ENCODE results near the gene PTRH2.
A peak's percentile ranks its signal among the peaks of the same experiment; 100 is the strongest.

PTRH2 gene

DNA sequence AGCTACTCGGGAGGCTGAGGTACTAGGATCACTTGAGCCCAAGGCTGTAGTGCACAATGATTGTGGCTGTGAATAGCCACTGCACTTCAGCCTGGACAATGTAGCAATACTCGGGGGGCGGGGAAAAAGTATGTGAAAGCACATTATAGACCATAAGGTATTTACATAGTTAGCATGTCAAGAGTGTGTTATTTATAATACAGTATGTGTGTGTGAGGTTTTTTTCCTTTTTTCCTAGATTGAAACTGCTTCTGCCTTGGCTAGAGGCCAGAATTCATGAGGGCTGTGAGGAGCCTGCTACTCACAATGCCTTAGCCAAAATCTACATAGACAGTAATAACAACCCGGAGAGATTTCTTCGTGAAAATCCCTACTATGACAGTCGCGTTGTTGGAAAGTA, 30.5 kb downstream of the PTRH2 start:
- TF ChIP-seq, protein P1, sequence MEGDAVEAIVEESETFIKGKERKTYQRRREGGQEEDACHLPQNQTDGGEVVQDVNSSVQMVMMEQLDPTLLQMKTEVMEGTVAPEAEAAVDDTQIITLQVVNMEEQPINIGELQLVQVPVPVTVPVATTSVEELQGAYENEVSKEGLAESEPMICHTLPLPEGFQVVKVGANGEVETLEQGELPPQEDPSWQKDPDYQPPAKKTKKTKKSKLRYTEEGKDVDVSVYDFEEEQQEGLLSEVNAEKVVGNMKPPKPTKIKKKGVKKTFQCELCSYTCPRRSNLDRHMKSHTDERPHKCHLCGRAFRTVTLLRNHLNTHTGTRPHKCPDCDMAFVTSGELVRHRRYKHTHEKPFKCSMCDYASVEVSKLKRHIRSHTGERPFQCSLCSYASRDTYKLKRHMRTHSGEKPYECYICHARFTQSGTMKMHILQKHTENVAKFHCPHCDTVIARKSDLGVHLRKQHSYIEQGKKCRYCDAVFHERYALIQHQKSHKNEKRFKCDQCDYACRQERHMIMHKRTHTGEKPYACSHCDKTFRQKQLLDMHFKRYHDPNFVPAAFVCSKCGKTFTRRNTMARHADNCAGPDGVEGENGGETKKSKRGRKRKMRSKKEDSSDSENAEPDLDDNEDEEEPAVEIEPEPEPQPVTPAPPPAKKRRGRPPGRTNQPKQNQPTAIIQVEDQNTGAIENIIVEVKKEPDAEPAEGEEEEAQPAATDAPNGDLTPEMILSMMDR (IDR thresholded peaks at IDR 0.05; ENCODE audit: insufficient read depth, low read length, missing control alignments) = no peak
- ChIA-PET CTCF (interaction anchor here (2.2 kb wide), 1 partner anchor 9 kb away, joined by 6 read pairs; no protein-coding TSS in a partner anchor), POLR2A (interaction anchor here (0.6 kb wide), 1 partner anchor 233 kb away, joined by 3 read pairs; no protein-coding TSS in a partner anchor)
- no peak overlapping the region for H3K4me3 ChIP-seq (ENCODE audit: low read depth, low read length)
- DNase-seq (ENCODE audit: low read depth, low spot score) = no peak

DNA sequence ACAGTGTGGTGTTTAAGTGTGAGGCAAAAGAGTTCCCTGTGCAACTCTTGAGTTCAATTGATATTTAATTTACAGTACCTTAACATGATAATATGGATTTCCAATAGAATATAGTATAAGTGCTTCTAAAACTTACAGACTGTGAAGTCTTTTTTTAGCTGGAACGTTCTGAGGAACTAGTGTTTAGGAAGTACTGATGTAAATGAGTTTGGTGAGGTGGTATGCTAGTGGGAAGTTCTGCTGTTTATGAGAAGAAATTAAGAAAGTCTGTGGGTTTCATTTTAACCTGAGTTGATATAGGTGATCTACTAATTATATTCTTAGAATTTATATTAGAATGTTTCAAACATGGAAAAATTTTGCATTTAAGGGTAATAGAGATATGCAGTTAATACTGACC, 32.0 kb downstream of the PTRH2 start:
- no peak for DNase-seq (ENCODE audit: low read depth, low spot score)
- ChIA-PET CTCF (no interaction called here), POLR2A (interaction anchor here (1.2 kb wide), 1 partner anchor 8 kb away, joined by 3 read pairs; no protein-coding TSS in a partner anchor)
- TF ChIP-seq, protein P1 (IDR thresholded peaks at IDR 0.05; ENCODE audit: insufficient read depth, low read length, missing control alignments) = no peak
- H3K4me3 ChIP-seq (ENCODE audit: low read depth, low read length) = no peak overlapping the region

DNA sequence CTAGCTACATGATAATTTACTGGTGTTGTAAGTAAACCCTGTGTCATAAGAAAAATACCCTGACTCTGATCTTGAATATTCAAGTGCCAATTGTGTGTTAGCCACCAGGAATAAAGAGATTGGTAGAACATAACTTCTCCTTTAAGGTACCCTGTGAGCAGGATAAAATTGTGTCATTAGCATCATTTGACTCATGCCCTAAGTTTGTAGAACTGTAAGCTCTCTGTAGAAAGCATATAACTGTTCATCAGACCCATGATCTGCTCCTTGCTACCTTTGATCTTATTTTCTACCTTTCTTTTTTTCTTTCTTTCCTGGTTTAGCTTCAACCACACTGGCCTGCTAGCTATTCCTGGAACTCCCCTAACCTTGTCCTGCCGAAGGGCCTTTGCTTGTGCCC, 35.8 kb downstream of the PTRH2 start:
- no peak overlapping the region for H3K4me3 ChIP-seq (ENCODE audit: low read depth, low read length)
- ChIA-PET POLR2A (no interaction called here), CTCF (interaction anchor here (1.0 to 1.4 kb wide), 4 partner anchors 10 to 83 kb away, joined by 3 to 4 read pairs (median 3); no protein-coding TSS in a partner anchor)
- no peak for DNase-seq (ENCODE audit: low read depth, low spot score)
- TF ChIP-seq, protein P1 (IDR thresholded peaks at IDR 0.05; ENCODE audit: insufficient read depth, low read length, missing control alignments) = no peak

DNA sequence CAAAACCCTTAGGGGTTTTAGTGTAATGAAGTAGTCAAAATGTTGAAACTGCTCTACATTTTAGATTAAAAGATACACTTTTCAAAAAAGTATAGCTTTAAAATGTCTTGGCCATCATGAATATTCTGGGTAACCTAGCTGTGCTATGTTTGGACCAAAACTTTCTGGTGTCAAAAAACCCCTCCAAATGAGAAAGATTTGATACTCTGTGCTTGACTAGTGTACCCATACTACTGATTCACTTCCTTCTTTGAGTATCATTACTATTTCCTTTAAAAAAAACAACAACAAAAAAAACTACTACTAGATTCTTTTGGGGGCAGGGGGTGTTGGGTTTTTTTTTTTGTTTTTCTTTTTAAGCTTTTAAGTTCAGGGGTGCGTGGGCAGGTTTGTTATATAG, 37.3 kb downstream of the PTRH2 start:
- CTCF ChIA-PET = interaction anchor here (1.1 to 1.4 kb wide), 2 partner anchors 9 to 84 kb away, joined by 3 to 4 read pairs; no protein-coding TSS in a partner anchor
- DNase-seq (ENCODE audit: low read depth, low spot score) = no peak
- POLR2A ChIA-PET = interaction anchor here (2.1 kb wide), 1 partner anchor 50 kb away, joined by 9 read pairs; the partner anchor contains the start of gene CLTC
- TF ChIP-seq, protein P1 (IDR thresholded peaks at IDR 0.05; ENCODE audit: insufficient read depth, low read length, missing control alignments) = no peak
- H3K4me3 ChIP-seq (ENCODE audit: low read depth, low read length) = no peak overlapping the region

DNA sequence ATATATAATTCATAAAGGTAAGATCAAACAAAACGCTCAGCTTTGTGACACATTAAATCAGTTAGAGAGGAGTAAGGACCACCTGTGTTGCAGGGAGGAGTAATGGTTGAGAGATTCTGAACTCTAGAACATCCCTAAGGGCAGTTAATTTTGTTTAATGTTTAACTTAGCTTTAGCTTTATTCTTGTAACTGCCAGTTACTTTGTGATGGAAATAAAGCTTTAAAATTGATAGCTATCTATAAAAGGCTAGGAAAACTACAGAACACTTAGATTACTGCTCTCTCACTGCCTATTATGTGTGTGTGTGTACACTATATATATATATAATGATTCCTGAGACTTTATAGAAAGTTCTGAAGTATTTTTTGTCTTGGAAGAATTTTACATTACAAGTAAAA, 37.8 kb downstream of the PTRH2 start:
- ChIA-PET CTCF (interaction anchor here (1.1 kb wide), 1 partner anchor 9 kb away, joined by 4 read pairs; no protein-coding TSS in a partner anchor), POLR2A (interaction anchor here (2.1 kb wide), 1 partner anchor 50 kb away, joined by 9 read pairs; the partner anchor contains the start of gene CLTC)
- TF ChIP-seq, protein P1 (IDR thresholded peaks at IDR 0.05; ENCODE audit: insufficient read depth, low read length, missing control alignments) = no peak
- H3K4me3 ChIP-seq (ENCODE audit: low read depth, low read length) = no peak overlapping the region
- DNase-seq (ENCODE audit: low read depth, low spot score) = no peak

DNA sequence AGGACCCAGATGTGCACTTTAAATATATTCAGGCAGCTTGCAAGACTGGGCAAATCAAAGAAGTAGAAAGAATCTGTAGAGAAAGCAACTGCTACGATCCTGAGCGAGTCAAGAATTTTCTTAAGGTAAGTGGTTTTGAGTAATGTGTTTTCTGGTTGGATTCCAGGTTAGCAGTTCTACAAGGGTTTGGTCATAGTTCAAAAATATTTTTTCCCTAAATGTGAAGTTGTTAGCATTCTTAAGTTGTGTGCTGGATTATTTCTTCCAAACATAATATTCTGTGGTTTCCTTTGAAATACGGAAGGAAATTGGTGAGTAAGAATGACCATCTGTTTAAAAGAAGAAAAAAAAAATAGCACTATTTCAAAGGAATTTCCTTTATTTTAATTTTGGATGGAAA, 38.4 kb downstream of the PTRH2 start:
- ChIA-PET POLR2A (interaction anchor here (2.1 kb wide), 1 partner anchor 49 kb away, joined by 9 read pairs; the partner anchor contains the start of gene CLTC), CTCF (interaction anchor here (1.1 kb wide), 1 partner anchor 10 kb away, joined by 4 read pairs; no protein-coding TSS in a partner anchor)
- peak; percentile 83 for DNase-seq (ENCODE audit: low read depth, low spot score)
- H3K4me3 ChIP-seq (ENCODE audit: low read depth, low read length) = no peak overlapping the region
- TF ChIP-seq, protein P1 (IDR thresholded peaks at IDR 0.05; ENCODE audit: insufficient read depth, low read length, missing control alignments) = no peak
